ENCODE measurements around the gene RSBN1L. TPM values are rescaled to one million over a fixed set of nuclear protein-coding genes. Genes with fewer than 3 reads are reported as not detected.
A peak's percentile ranks its signal among the peaks of the same experiment; 100 is the strongest.

RSBN1L gene
- total and polyA plus RNA-seq, 2 donors (not counting 1 experiment from before 2014, with no cell fraction given), result 12.0 to 19.7 TPM

GRCh38 chr7:77765906-77766800 is 69.9 kb downstream of the RSBN1L start:
- TF ChIP-seq, protein P1, sequence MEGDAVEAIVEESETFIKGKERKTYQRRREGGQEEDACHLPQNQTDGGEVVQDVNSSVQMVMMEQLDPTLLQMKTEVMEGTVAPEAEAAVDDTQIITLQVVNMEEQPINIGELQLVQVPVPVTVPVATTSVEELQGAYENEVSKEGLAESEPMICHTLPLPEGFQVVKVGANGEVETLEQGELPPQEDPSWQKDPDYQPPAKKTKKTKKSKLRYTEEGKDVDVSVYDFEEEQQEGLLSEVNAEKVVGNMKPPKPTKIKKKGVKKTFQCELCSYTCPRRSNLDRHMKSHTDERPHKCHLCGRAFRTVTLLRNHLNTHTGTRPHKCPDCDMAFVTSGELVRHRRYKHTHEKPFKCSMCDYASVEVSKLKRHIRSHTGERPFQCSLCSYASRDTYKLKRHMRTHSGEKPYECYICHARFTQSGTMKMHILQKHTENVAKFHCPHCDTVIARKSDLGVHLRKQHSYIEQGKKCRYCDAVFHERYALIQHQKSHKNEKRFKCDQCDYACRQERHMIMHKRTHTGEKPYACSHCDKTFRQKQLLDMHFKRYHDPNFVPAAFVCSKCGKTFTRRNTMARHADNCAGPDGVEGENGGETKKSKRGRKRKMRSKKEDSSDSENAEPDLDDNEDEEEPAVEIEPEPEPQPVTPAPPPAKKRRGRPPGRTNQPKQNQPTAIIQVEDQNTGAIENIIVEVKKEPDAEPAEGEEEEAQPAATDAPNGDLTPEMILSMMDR (conservative IDR thresholded peaks at IDR 0.05 in 1 of 2, IDR thresholded peaks at IDR 0.05 in 1 of 2; ENCODE audit: low read depth in 1 of 2, low read length in 2 of 2), result no peak
- no peak for TF ChIP-seq EZH2 (IDR thresholded peaks at IDR 0.05; ENCODE audit: low read length, missing control alignments)
- no peak overlapping the region for H3K4me3 ChIP-seq (replicated peaks in 1 of 4; ENCODE audit: control extremely low read depth in 1 of 4, insufficient read depth in 1 of 4, low read depth in 3 of 4, low read length in 4 of 4)
- no peaks in the 10 kb centered on the region for H4K20me1 ChIP-seq (ENCODE audit: control insufficient read depth, extremely low read depth, insufficient read depth, low read length)
- no peak overlapping the region for H2AFZ ChIP-seq (ENCODE audit: low read length)
- no peaks in the 10 kb centered on the region for H3K4me1 ChIP-seq (ENCODE audit: control insufficient read depth, extremely low read depth, insufficient read depth, low read length)
- DNase-seq (ENCODE audit: low read depth in 2 of 2), result peak; percentile 26 to 51
- no peak overlapping the region for H3K4me2 ChIP-seq (ENCODE audit: extremely low read depth, insufficient read depth, low read length)
- H3K36me3 ChIP-seq (ENCODE audit: control insufficient read depth, insufficient read depth, low read length), result no peaks in the 10 kb centered on the region
- peaks cover 1% of the 10 kb centered on the region for H3K79me2 ChIP-seq (ENCODE audit: control insufficient read depth, insufficient read depth, low read length)
- H3K9ac ChIP-seq (ENCODE audit: insufficient read depth, low read length), result no peak overlapping the region
- no peaks in the 10 kb centered on the region for H3K9me3 ChIP-seq (ENCODE audit: control insufficient read depth, insufficient read depth, low read depth, low read length)
- no peaks in the 10 kb centered on the region for H3K27me3 ChIP-seq (ENCODE audit: control insufficient read depth, insufficient read depth, low read length)
- H3K27ac ChIP-seq (ENCODE audit: insufficient read depth, low read length), result no peak overlapping the region

DNA sequence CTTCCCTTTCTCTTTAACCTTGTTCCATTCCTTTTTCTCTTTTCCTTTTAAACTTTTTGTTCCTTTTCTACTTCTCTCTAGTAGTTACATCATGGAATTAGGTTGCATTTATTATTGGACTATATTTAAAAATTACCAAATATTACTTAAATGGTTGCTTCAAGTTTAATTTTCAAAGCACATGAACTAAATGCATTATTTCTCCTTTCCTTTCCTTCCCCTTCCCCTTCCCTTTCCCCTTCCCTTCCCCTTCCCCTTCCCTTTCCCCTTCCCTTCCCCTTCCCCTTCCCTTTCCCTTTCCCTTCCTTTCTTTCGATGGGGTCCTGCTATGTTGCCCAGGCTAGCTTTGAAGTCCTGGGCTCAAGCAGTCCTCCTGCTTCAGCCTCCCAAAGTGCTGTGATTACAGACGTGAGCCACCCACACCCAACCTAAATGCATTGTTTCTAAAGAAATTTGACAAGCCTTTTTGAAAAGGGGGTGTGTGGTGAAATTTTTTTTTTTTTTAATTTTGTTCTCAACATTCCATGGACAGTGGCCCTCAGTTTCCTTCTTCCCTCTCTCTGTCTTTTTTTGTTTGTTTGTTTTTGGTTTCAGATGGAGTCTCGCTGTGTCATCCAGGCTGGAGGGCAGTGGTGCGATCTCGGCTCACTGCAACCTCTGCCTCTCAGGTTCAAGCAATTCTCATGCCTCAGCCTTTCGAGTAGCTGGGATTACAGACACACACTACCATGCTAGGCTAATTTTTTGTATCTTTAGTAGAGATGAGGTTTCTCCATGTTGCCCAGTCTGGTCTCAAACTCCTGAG is 70.7 kb downstream of the RSBN1L start:
- Histone ChIP-seq H3K4me1 (ENCODE audit: control insufficient read depth, extremely low read depth, insufficient read depth, low read length) (no peaks in the 10 kb centered on the region), H3K9me3 (ENCODE audit: control insufficient read depth, insufficient read depth, low read depth, low read length) (no peaks in the 10 kb centered on the region), H3K27me3 (ENCODE audit: control insufficient read depth, insufficient read depth, low read length) (no peaks in the 10 kb centered on the region), H3K36me3 (ENCODE audit: control insufficient read depth, insufficient read depth, low read length) (no peaks in the 10 kb centered on the region), H2AFZ (ENCODE audit: low read length) (no peak overlapping the region), H3K4me2 (ENCODE audit: extremely low read depth, insufficient read depth, low read length) (no peak overlapping the region), H3K4me3 (replicated peaks in 1 of 4; ENCODE audit: control extremely low read depth in 1 of 4, insufficient read depth in 1 of 4, low read depth in 3 of 4, low read length in 4 of 4) (no peak overlapping the region), H3K9ac (ENCODE audit: insufficient read depth, low read length) (no peak overlapping the region), H4K20me1 (ENCODE audit: control insufficient read depth, extremely low read depth, insufficient read depth, low read length) (no peaks in the 10 kb centered on the region), H3K27ac (ENCODE audit: insufficient read depth, low read length) (no peak overlapping the region), H3K79me2 (ENCODE audit: control insufficient read depth, insufficient read depth, low read length) (no peaks in the 10 kb centered on the region)
- TF ChIP-seq EZH2 (IDR thresholded peaks at IDR 0.05; ENCODE audit: low read length, missing control alignments), result no peak
- DNase-seq (ENCODE audit: low read depth in 2 of 2), result no peak

- no peak for DNase-seq (ENCODE audit: low read depth in 2 of 2)
- no peaks in the 10 kb centered on the region for H4K20me1 ChIP-seq (ENCODE audit: control insufficient read depth, extremely low read depth, insufficient read depth, low read length)
- no peak for TF ChIP-seq EZH2 (IDR thresholded peaks at IDR 0.05; ENCODE audit: low read length, missing control alignments)
- TF ChIP-seq, protein P1 (conservative IDR thresholded peaks at IDR 0.05 in 1 of 2, IDR thresholded peaks at IDR 0.05 in 1 of 2; ENCODE audit: low read depth in 1 of 2, low read length in 2 of 2), result no peak
- H3K4me2 ChIP-seq (ENCODE audit: extremely low read depth, insufficient read depth, low read length), result no peak overlapping the region
- H3K27me3 ChIP-seq (ENCODE audit: control insufficient read depth, insufficient read depth, low read length), result no peaks in the 10 kb centered on the region
- no peak overlapping the region for H2AFZ ChIP-seq (ENCODE audit: low read length)
- H3K79me2 ChIP-seq (ENCODE audit: control insufficient read depth, insufficient read depth, low read length), result no peaks in the 10 kb centered on the region
- no peaks in the 10 kb centered on the region for H3K4me1 ChIP-seq (ENCODE audit: control insufficient read depth, extremely low read depth, insufficient read depth, low read length)
- no peaks in the 10 kb centered on the region for H3K9me3 ChIP-seq (ENCODE audit: control insufficient read depth, insufficient read depth, low read depth, low read length)
- no peaks in the 10 kb centered on the region for H3K36me3 ChIP-seq (ENCODE audit: control insufficient read depth, insufficient read depth, low read length)
- H3K4me3 ChIP-seq (replicated peaks in 1 of 4; ENCODE audit: control extremely low read depth in 1 of 4, insufficient read depth in 1 of 4, low read depth in 3 of 4, low read length in 4 of 4), result no peak overlapping the region
- H3K9ac ChIP-seq (ENCODE audit: insufficient read depth, low read length), result no peak overlapping the region
- no peak overlapping the region for H3K27ac ChIP-seq (ENCODE audit: insufficient read depth, low read length)
These were observed 74.1 kb downstream of the RSBN1L start for GRCh38 chr7:77770316-77770715.

Data from fibroblast of lung (primary cell).